GM19239 (cell line): ENCODE measurements around the gene PHC1.
A peak's percentile ranks its signal among the peaks of the same experiment; 100 is the strongest.

Experiments
- DNase-seq: peaks from one replicate; pipeline ENCODE4 v3.0.0; 2011; ENCODE audit warnings: low spot score; ENCODE audit not compliant: insufficient read length
- FAIRE-seq: peaks from 2 replicates; lab custom pipeline; 2011; peaks lifted over from hg19 to GRCh38; lab: Jason Lieb, UNC

PHC1 gene

GRCh38 chr12:8948701-8949341 lies 34.5 kb downstream of the PHC1 start:
- FAIRE-seq = no peak
- DNase-seq = no peak

GRCh38 chr12:8949342-8950220 lies 35.3 kb downstream of the PHC1 start, which contains the start of gene M6PR:
Gene M6PR, minus strand, starts transcription at chr12:8949645. Its CDS starts 3,241 bp downstream, at chr12:8946404.
- peak; percentile 73 for DNase-seq
- peak; percentile 99 for FAIRE-seq

- no peak for FAIRE-seq
- DNase-seq = no peak
These were observed 35.9 kb downstream of the PHC1 start for GRCh38 chr12:8950221-8950527.

GRCh38 chr12:8950702-8951478 lies 36.6 kb downstream of the PHC1 start:
- no peak for DNase-seq

GRCh38 chr12:8951744-8952143 lies 37.4 kb downstream of the PHC1 start:
- DNase-seq = no peak
- no peak for FAIRE-seq

More at GRCh38 chr12:8950702-8951478, 36.6 kb downstream of the PHC1 start:
- FAIRE-seq = no peak

GRCh38 chr12:8953773-8954402 lies 39.6 kb downstream of the PHC1 start:
- FAIRE-seq = no peak
- DNase-seq = no peak

- DNase-seq (no peak), FAIRE-seq (no peak)
These were observed 41.8 kb downstream of the PHC1 start for GRCh38 chr12:8956073-8956472.

GRCh38 chr12:8956772-8957171 lies 42.5 kb downstream of the PHC1 start:
- DNase-seq (no peak), FAIRE-seq (no peak)

GRCh38 chr12:8957561-8957960 lies 43.3 kb downstream of the PHC1 start:
- DNase-seq (no peak), FAIRE-seq (no peak)

- no peak for FAIRE-seq
- DNase-seq = no peak
These were observed 43.8 kb downstream of the PHC1 start for GRCh38 chr12:8958066-8958465.

GRCh38 chr12:8960176-8960575 lies 45.9 kb downstream of the PHC1 start:
- no peak for FAIRE-seq
- DNase-seq = no peak

GRCh38 chr12:8968761-8969160 lies 54.5 kb downstream of the PHC1 start:
- FAIRE-seq = no peak
- no peak for DNase-seq

GRCh38 chr12:8969861-8970411 lies 55.6 kb downstream of the PHC1 start:
- no peak for DNase-seq
- FAIRE-seq = no peak

GRCh38 chr12:8970432-8970831 lies 56.1 kb downstream of the PHC1 start:
- DNase-seq (no peak), FAIRE-seq (no peak)

- FAIRE-seq (no peak), DNase-seq (no peak)
These were observed 65.8 kb downstream of the PHC1 start for GRCh38 chr12:8980137-8980536.

- no peak for DNase-seq
- FAIRE-seq = no peak
These were observed 71.0 kb downstream of the PHC1 start for GRCh38 chr12:8985213-8985754.

GRCh38 chr12:8987163-8987562 lies 72.9 kb downstream of the PHC1 start:
- DNase-seq (no peak), FAIRE-seq (no peak)

- DNase-seq (no peak), FAIRE-seq (peak; percentile 89)
These were observed 73.4 kb downstream of the PHC1 start for GRCh38 chr12:8987685-8988084.

GRCh38 chr12:8989413-8989812 lies 75.1 kb downstream of the PHC1 start, which contains the start of gene KLRG1:
Gene KLRG1, plus strand, starts transcription at chr12:8989546. Its CDS starts 90 bp downstream, at chr12:8989636.
- DNase-seq (no peak), FAIRE-seq (no peak)
